Gastrocnemius medialis (tissue), 4 donors: ENCODE results near the gene TMEM91. TPM values are rescaled to one million over a fixed set of nuclear protein-coding genes. Genes with fewer than 3 reads are reported as not detected.

Experiments
- ATAC-seq, 2 donors: fragments of 150-250 bp; one replicate each; pipeline ENCODE4 v1.9.1; 2016
- DNase-seq, 2 donors: peaks; one replicate each; pipeline ENCODE4 v3.0.0-alpha.2; 2019
- H3K27ac ChIP-seq, 4 donors: fragments of 200-600 bp; sonication (generic); 1 replicate in 1 of 4; 2 replicates in 3 of 4; pipeline ENCODE4 v1.5.1; 2016 to 2018; ENCODE audit warnings: mild to moderate bottlenecking in 2 of 4, moderate library complexity in 1 of 4
- H3K27me3 ChIP-seq, 3 donors: fragments of 200-600 bp; sonication (generic) in 2 of 3; 1 replicate in 1 of 3; 2 replicates in 2 of 3; pipeline versions ENCODE4 v1.5.1 to v1.6.0; 2016 to 2019; ENCODE audit warnings: mild to moderate bottlenecking in 1 of 3, moderate library complexity in 1 of 3
- H3K36me3 ChIP-seq, 2 donors: fragments of 200-600 bp; sonication (generic) in 1 of 2; one replicate each; pipeline ENCODE4 v1.5.1; 2017 to 2018
- H3K4me1 ChIP-seq, 2 donors: fragments of 200-600 bp; sonication (generic) in 1 of 2; one replicate each; pipeline ENCODE4 v1.5.1; 2016 to 2017; ENCODE audit warnings: mild to moderate bottlenecking in 2 of 2
- H3K4me3 ChIP-seq, 4 donors: fragments of 200-600 bp; sonication (generic) in 3 of 4; 1 replicate in 1 of 4; 2 replicates in 3 of 4; pipeline ENCODE4 v1.5.1; 2016 to 2019; ENCODE audit warnings: mild to moderate bottlenecking in 2 of 4
- H3K9me3 ChIP-seq, 3 donors: fragments of 200-600 bp; sonication (generic) in 2 of 3; 1 replicate in 1 of 3; 2 replicates in 2 of 3; pipeline ENCODE4 v1.5.1; 2016 to 2019
- POLR2A ChIP-seq, 2 donors: fragments of 450-650 bp; IDR thresholded peaks; one replicate each; pipeline ENCODE4 v1.6.1; 2017; ENCODE audit warnings: antibody characterized with exemption in 2 of 2, mild to moderate bottlenecking in 2 of 2, moderate library complexity in 2 of 2
- in situ Hi-C, 4 donors: fragments of 200-750 bp; cut with MboI; loops; one replicate each; pipeline versions ENCODE4 v1.15.0 to v1.8.0; 2017; ENCODE audit warnings: low sequenced_read_pairs in 4 of 4
- intact Hi-C: fragments of 100-400 bp; cut with DNase I; formaldehyde crosslinking; loops from one replicate; pipeline ENCODE4 v1.15.1; 2023; ENCODE audit warnings: low total_unique reads
- total RNA-seq, 4 donors: library from RNA; depleted of rRNA; stranded (reverse); fragments of >200 nt; gene quantifications; one replicate each; pipeline versions ENCODE4 v1.1.0 to v1.2.3, GENCODE V29; 2016
- TF ChIP-seq, protein P1 (sequence below), 5 experiments: fragments of 450-650 bp in 3 of 5; fragments of 200-600 bp in 2 of 5; sonication (generic) in 2 of 5; IDR thresholded peaks in 4 of 5; conservative IDR thresholded peaks in 1 of 5; 1 replicate in 4 of 5; 2 replicates in 1 of 5; pipeline ENCODE4 v1.5.1; 2016 to 2019; ENCODE audit warnings: antibody characterized with exemption in 5 of 5, mild to moderate bottlenecking in 3 of 5, moderate library complexity in 3 of 5

TMEM91 gene
- total RNA-seq, 4 donors from 2014 or later, result 1.6 to 13.6 (median 4.7) TPM

DNA sequence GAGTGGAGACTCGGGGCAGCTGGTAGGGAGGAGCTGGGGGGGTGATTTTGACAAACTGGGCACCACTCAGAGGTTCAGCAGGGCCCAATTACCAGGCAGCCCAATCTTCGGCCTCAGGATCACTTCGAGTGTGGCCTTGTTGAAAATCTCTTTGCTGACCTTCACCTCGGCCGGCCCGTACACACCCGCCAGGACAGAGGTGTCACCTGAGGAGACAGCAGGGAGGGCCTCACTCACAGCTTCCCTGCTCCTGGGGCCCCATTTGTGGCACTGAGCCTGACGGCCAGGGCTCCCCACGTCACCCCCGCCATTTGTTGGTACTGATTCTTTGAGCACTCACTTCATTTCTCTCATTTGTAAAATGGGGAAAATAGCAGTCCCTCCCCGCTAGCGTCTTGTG is 16.4 kb downstream of the TMEM91 start:
- no peak overlapping the region for H3K4me3 ChIP-seq
- in situ Hi-C loops (no loop called here), intact Hi-C loops (no loop called here)
- H3K36me3 ChIP-seq, result peaks cover 0 to 42% of the 10 kb centered on the region in 2 donors
- peaks cover 9 to 11% of the 10 kb centered on the region in 2 donors for H3K4me1 ChIP-seq
- DNase-seq (no peak), ATAC-seq (no peak)
- no peaks in the 10 kb centered on the region for H3K9me3 ChIP-seq
- H3K27ac ChIP-seq, result no peak overlapping the region
- no peaks in the 10 kb centered on the region for H3K27me3 ChIP-seq
- TF ChIP-seq, protein P1, sequence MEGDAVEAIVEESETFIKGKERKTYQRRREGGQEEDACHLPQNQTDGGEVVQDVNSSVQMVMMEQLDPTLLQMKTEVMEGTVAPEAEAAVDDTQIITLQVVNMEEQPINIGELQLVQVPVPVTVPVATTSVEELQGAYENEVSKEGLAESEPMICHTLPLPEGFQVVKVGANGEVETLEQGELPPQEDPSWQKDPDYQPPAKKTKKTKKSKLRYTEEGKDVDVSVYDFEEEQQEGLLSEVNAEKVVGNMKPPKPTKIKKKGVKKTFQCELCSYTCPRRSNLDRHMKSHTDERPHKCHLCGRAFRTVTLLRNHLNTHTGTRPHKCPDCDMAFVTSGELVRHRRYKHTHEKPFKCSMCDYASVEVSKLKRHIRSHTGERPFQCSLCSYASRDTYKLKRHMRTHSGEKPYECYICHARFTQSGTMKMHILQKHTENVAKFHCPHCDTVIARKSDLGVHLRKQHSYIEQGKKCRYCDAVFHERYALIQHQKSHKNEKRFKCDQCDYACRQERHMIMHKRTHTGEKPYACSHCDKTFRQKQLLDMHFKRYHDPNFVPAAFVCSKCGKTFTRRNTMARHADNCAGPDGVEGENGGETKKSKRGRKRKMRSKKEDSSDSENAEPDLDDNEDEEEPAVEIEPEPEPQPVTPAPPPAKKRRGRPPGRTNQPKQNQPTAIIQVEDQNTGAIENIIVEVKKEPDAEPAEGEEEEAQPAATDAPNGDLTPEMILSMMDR (IDR thresholded peaks at IDR 0.05 in 4 of 5, conservative IDR thresholded peaks at IDR 0.05 in 1 of 5), result no peak

DNA sequence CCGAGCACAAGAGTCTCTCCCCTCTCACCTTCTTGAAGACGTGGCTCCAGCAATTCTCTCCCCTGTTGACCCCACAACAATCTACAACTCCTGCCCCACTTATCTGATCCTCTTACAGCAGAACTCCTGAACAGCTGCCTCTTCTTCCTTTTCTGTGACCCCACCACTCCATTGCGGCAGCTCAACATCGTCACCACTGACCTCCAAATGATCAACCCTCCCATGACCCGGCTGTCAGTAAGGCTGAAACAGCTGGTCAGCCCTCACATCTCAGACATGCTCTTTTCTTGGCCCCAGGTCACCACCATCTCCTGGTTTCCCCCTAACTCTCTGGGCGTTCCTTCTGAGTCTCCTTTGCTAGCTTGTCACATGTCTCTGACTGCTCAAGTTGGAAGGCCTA is 19.0 kb downstream of the TMEM91 start:
- DNase-seq, result no peak
- Histone ChIP-seq H3K27ac (no peak overlapping the region), H3K36me3 (peaks cover 0 to 16% of the 10 kb centered on the region in 2 donors), H3K4me3 (no peak overlapping the region), H3K9me3 (no peaks in the 10 kb centered on the region), H3K27me3 (no peaks in the 10 kb centered on the region), H3K4me1 (peaks cover 23 to 25% of the 10 kb centered on the region in 2 donors)
- in situ Hi-C loops (no loop called here), intact Hi-C loops (no loop called here)
- no peak for TF ChIP-seq POLR2A (IDR thresholded peaks at IDR 0.05)
- TF ChIP-seq, protein P1 (IDR thresholded peaks at IDR 0.05 in 4 of 5, conservative IDR thresholded peaks at IDR 0.05 in 1 of 5), result no peak
- ATAC-seq, result no peak

DNA sequence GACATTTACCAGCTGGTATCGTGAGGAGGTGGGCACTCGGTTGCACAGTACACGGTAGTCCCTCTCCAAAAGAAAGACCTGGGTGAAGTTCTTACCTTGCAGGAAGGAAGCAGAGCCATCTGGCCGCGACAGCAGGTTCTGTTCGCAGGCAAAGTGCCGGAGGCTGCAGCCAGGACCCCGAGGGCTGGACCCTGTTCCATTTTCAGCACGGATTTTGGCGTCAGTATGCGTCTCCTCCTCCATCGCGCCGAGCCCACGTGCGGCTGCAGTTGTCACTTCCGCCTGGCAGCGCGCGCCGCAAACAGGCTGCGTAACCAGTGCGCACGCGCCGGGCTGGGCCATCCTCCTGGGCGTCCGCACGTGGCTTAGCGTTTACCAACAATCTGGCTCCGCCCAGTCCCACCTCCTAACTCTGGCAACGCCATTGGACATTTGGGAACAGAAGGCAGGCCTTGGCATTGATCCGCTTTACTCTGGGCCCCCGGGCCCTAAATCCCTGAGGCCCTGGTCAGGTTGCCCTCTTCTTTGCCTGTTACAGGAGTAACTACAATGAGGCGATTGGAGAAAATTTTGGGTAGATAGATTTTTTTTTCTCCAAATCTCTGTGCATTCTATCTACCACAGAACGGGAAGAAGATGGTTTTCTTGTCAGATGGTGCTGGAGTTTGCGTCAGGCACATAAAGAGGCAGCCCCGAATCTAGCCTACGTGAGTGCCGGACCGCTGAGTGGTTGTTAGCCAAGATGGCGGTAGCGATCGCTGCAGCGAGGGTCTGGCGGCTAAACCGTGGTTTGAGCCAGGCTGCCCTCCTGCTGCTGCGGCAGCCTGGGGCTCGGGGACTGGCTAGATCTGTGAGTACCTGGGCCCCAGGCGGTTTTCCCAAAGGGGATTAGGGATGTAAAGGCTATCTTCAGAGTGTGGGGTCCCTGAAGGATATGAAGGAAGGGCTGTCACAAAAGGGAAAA is 21.0 kb downstream of the TMEM91 start, which contains the start of the genes BCKDHA and EXOSC5:
TSS of gene BCKDHA (plus strand) at position 733 of the 964 bp plus-strand sequence. CDS start at position 743, 10 bp downstream.
TSS of gene EXOSC5 (minus strand) at position 274 of the 964 bp plus-strand sequence. CDS start at position 243, 31 bp downstream.
- peak; percentile 98 to 99 for ATAC-seq
- peaks cover 23 to 25% of the 10 kb centered on the region in 2 donors for H3K4me1 ChIP-seq

DNA sequence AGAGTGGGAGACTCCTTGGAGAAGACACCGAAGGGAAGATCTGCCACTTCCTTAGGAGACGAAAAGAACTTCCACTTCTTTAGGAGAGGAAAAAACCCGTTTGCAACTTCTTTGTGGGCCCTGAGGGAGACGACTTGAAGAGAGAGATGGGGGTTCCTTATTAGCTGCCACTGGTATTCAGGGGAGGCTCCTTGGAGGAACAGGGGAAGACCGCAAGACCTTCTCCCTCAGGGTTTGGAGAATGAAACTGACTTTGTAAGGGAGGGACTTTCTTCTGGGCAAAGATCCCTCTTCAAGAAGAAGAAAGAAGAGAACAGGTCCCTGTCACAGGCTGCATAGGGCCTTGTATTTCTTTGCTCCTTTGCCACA is 21.7 kb downstream of the TMEM91 start:
- intact Hi-C loops, result loop anchor here (2.0 kb wide), 1 partner anchor 17 kb away; no protein-coding TSS in a partner anchor
- ATAC-seq (peak in 1 of 2 donors; percentile 7), DNase-seq (no peak)
- no peaks in the 10 kb centered on the region for H3K9me3 ChIP-seq
- no peaks in the 10 kb centered on the region for H3K36me3 ChIP-seq
- H3K27me3 ChIP-seq, result no peaks in the 10 kb centered on the region
- H3K4me1 ChIP-seq, result peaks cover 25 to 27% of the 10 kb centered on the region in 2 donors
- peak overlapping the region; percentile 73 to 95 (median 92) for H3K4me3 ChIP-seq
- TF ChIP-seq POLR2A (IDR thresholded peaks at IDR 0.05), result no peak
- TF ChIP-seq, protein P1 (IDR thresholded peaks at IDR 0.05 in 4 of 5, conservative IDR thresholded peaks at IDR 0.05 in 1 of 5), result no peak
- peak overlapping the region; percentile 90 to 97 (median 94) for H3K27ac ChIP-seq
- in situ Hi-C loops, result no loop called here

More for the DNA sequence above, 21.0 kb downstream of the TMEM91 start, which contains the start of the genes BCKDHA and EXOSC5:
- Histone ChIP-seq H3K27me3 (no peaks in the 10 kb centered on the region), H3K36me3 (no peaks in the 10 kb centered on the region), H3K27ac (peak within 1 kb of the TSS; percentile 90 to 97 (median 94)), H3K4me3 (peak within 1 kb of the TSS; percentile 89 to 95 (median 92)), H3K9me3 (no peaks in the 10 kb centered on the region)
- peak; percentile 50 to 67 for TF ChIP-seq POLR2A (IDR thresholded peaks at IDR 0.05)
- TF ChIP-seq, protein P1 (IDR thresholded peaks at IDR 0.05 in 4 of 5, conservative IDR thresholded peaks at IDR 0.05 in 1 of 5), result peak in 1 of 5 experiments; percentile 12
- DNase-seq, result peak; percentile 99 to 100
- in situ Hi-C loops (no loop called here), intact Hi-C loops (loop anchor here (1.0 to 2.0 kb wide), 4 partner anchors 17 to 134 kb away; partner anchors contain the start of genes B9D2 and DMAC2)
